ENCODE results near the gene TMEM63C. TPM values are rescaled to one million over a fixed set of nuclear protein-coding genes. Genes with fewer than 3 reads are reported as not detected.

The TMEM63C gene
- total and polyA plus RNA-seq, 2 donors, result 0.24 to 0.64 TPM

DNA sequence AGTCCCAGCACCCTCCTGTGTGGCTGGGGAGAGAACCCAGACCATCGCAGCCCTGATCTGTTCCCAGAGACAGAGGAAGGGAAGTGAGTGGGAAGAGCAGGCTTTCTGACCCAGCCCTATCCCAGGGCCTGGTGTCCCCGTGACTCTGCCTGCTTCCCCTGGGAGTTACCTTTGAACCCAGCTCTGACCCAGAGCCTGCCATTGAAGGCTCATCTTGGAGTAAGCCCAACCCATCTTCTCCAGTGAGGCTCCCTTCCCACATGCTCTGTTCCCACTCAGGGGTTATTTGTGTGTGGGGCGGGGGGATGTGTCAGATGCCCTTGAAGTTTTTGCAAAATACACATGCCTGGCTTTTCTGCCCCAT, 6.0 kb downstream of the TMEM63C start:
- Histone ChIP-seq H3K27ac (ENCODE audit: low read depth in 1 of 2, low read length in 1 of 2) (no peak overlapping the region), H3K4me3 (ENCODE audit: low read length in 2 of 2) (no peak overlapping the region), H3K9me3 (ENCODE audit: control insufficient read depth in 2 of 2, insufficient read depth in 1 of 2, low read length in 1 of 2) (no peaks in the 10 kb centered on the region), H3K36me3 (ENCODE audit: control insufficient read depth in 2 of 2, insufficient read depth in 2 of 2, low read length in 1 of 2) (no peaks in the 10 kb centered on the region), H3K27me3 (ENCODE audit: control insufficient read depth in 2 of 2, insufficient read depth in 1 of 2, low read length in 1 of 2) (peaks cover under 1 to 2% of the 10 kb centered on the region in 2 donors), H3K4me1 (ENCODE audit: control insufficient read depth in 2 of 2, insufficient read depth in 2 of 2, low read length in 2 of 2) (peaks cover 0 to 4% of the 10 kb centered on the region in 2 donors)
- DNase-seq (ENCODE audit: low read depth in 6 of 9, low spot score in 9 of 9), result no peak
- WGBS, result 98% methylated on average over 3 of the region's 3 CpGs

DNA sequence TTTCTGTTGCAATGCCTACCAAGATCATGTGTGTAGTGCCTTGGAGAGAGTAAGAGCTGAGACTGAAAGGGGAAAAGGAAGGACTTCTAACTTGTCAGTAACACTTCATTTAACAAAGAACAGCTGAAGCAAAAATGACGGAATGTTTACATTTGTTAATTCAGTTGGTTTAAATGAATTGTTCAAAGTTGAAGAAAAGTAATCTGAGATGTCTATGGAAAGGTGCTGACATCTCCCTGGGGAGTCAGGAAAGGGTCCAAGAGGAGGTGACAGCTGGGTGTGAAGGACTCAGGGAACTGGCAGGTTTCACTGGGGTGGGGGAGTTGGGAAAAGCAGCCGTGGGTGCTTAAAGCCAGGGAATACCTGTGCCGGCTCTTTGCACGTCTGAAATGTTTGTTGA, 7.9 kb downstream of the TMEM63C start:
- no peak for DNase-seq (ENCODE audit: low read depth in 6 of 9, low spot score in 9 of 9)
- Histone ChIP-seq H3K36me3 (ENCODE audit: control insufficient read depth in 2 of 2, insufficient read depth in 2 of 2, low read length in 1 of 2) (no peaks in the 10 kb centered on the region), H3K4me1 (ENCODE audit: control insufficient read depth in 2 of 2, insufficient read depth in 2 of 2, low read length in 2 of 2) (peaks cover 0 to 2% of the 10 kb centered on the region in 2 donors), H3K27me3 (ENCODE audit: control insufficient read depth in 2 of 2, insufficient read depth in 1 of 2, low read length in 1 of 2) (no peaks in the 10 kb centered on the region), H3K27ac (ENCODE audit: low read depth in 1 of 2, low read length in 1 of 2) (no peak overlapping the region), H3K4me3 (ENCODE audit: low read length in 2 of 2) (no peak overlapping the region), H3K9me3 (ENCODE audit: control insufficient read depth in 2 of 2, insufficient read depth in 1 of 2, low read length in 1 of 2) (no peaks in the 10 kb centered on the region)
- 90% methylated on average over 4 of the region's 4 CpGs for WGBS

DNA sequence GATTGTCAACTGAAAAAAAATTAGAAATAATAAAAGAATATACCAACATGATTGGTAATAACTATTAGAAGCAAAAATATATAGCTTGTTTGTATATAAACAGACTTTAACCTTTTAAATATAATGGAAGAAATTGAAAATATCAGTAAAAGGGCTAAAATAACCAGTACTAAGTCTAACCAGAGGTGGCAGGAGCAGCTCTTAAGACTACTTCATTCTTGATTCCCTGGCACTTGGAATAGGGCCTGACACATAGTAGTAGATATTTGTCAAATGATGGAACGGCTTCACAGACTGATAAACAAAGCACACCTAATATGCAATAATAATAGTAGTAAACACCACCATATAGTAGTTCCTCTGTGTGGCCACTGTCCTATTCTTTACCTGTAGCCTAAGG, 9.4 kb downstream of the TMEM63C start:
- H3K4me3 ChIP-seq (ENCODE audit: low read length in 2 of 2), result no peak overlapping the region
- no peaks in the 10 kb centered on the region for H3K27me3 ChIP-seq (ENCODE audit: control insufficient read depth in 2 of 2, insufficient read depth in 1 of 2, low read length in 1 of 2)
- WGBS, result 96% methylated on average over 1 of the region's 1 CpG
- no peak overlapping the region for H3K27ac ChIP-seq (ENCODE audit: low read depth in 1 of 2, low read length in 1 of 2)
- H3K9me3 ChIP-seq (ENCODE audit: control insufficient read depth in 2 of 2, insufficient read depth in 1 of 2, low read length in 1 of 2), result no peaks in the 10 kb centered on the region
- no peak for DNase-seq (ENCODE audit: low read depth in 6 of 9, low spot score in 9 of 9)
- no peaks in the 10 kb centered on the region for H3K4me1 ChIP-seq (ENCODE audit: control insufficient read depth in 2 of 2, insufficient read depth in 2 of 2, low read length in 2 of 2)
- no peaks in the 10 kb centered on the region for H3K36me3 ChIP-seq (ENCODE audit: control insufficient read depth in 2 of 2, insufficient read depth in 2 of 2, low read length in 1 of 2)

DNA sequence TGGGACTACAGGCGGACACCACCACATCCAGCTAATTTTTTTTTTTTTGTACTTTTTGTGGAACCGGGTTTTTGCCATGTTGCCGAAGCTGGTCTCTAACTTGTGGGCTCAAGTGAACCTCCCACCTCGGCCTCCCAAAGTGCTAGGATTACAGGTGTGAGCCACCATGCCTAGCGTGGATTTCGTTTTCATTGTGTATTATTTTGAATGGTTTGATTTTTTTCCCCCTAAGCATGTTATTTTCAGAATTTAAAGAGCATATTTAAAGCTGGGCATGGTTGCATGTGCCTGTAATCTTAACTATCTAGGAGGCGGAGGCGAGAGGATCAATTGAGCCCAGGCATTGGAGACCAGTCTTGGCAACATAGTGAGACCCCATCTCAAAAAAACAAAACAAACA, 13.1 kb downstream of the TMEM63C start:
- Histone ChIP-seq H3K36me3 (ENCODE audit: control insufficient read depth in 2 of 2, insufficient read depth in 2 of 2, low read length in 1 of 2) (no peaks in the 10 kb centered on the region), H3K4me1 (ENCODE audit: control insufficient read depth in 2 of 2, insufficient read depth in 2 of 2, low read length in 2 of 2) (no peaks in the 10 kb centered on the region), H3K27me3 (ENCODE audit: control insufficient read depth in 2 of 2, insufficient read depth in 1 of 2, low read length in 1 of 2) (no peaks in the 10 kb centered on the region), H3K27ac (ENCODE audit: low read depth in 1 of 2, low read length in 1 of 2) (no peak overlapping the region), H3K4me3 (ENCODE audit: low read length in 2 of 2) (no peak overlapping the region), H3K9me3 (ENCODE audit: control insufficient read depth in 2 of 2, insufficient read depth in 1 of 2, low read length in 1 of 2) (no peaks in the 10 kb centered on the region)
- DNase-seq (ENCODE audit: low read depth in 6 of 9, low spot score in 9 of 9), result no peak
- 90% methylated on average over 8 of the region's 8 CpGs for WGBS

DNA sequence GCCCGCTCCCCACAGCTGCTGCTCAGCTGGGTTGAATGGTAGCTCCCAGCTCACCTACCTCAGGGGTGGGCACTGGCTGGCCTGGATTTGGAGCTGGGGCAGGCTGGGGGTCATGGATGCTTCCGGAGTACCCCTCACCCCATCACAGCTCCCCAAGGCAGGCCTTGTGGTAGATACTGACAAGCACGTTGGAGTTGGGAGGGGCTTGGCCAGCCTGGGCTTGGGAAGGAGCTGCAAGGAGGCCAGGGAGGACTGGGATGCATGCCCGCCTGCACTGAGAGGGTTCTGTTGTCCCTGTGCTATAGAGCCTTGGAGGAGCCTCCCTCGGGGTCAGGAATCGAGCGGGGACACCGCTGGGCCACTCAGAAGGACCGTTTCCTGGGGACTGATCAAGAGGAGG, 14.2 kb downstream of the TMEM63C start:
- Histone ChIP-seq H3K4me3 (ENCODE audit: low read length in 2 of 2) (no peak overlapping the region), H3K9me3 (ENCODE audit: control insufficient read depth in 2 of 2, insufficient read depth in 1 of 2, low read length in 1 of 2) (no peaks in the 10 kb centered on the region), H3K36me3 (ENCODE audit: control insufficient read depth in 2 of 2, insufficient read depth in 2 of 2, low read length in 1 of 2) (no peaks in the 10 kb centered on the region), H3K4me1 (ENCODE audit: control insufficient read depth in 2 of 2, insufficient read depth in 2 of 2, low read length in 2 of 2) (no peaks in the 10 kb centered on the region), H3K27me3 (ENCODE audit: control insufficient read depth in 2 of 2, insufficient read depth in 1 of 2, low read length in 1 of 2) (no peaks in the 10 kb centered on the region), H3K27ac (ENCODE audit: low read depth in 1 of 2, low read length in 1 of 2) (no peak overlapping the region)
- 91% methylated on average over 9 of the region's 9 CpGs for WGBS
- DNase-seq (ENCODE audit: low read depth in 6 of 9, low spot score in 9 of 9), result no peak

DNA sequence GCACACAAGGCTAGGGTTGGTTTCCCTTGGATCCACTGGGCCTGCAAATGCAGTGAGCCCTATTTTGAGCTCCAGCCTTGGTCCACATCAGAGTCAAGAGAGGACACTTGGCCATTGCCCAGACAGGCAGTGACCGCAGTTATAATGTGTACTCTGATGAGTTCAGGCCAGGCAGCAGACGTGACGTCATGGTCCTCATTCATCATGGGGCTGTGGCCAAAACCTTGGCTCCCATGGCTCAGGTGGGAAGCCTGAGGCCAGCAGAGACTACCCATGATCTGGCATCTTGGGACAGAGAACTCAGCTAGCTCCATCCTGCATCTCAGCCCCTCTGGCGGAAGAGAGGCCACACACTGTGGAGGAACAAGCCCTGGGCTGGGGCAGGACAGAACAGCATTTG, 16.4 kb downstream of the TMEM63C start:
- DNase-seq (ENCODE audit: low read depth in 6 of 9, low spot score in 9 of 9), result no peak
- Histone ChIP-seq H3K4me3 (ENCODE audit: low read length in 2 of 2) (no peak overlapping the region), H3K27me3 (ENCODE audit: control insufficient read depth in 2 of 2, insufficient read depth in 1 of 2, low read length in 1 of 2) (no peaks in the 10 kb centered on the region), H3K27ac (ENCODE audit: low read depth in 1 of 2, low read length in 1 of 2) (no peak overlapping the region), H3K36me3 (ENCODE audit: control insufficient read depth in 2 of 2, insufficient read depth in 2 of 2, low read length in 1 of 2) (no peaks in the 10 kb centered on the region), H3K9me3 (ENCODE audit: control insufficient read depth in 2 of 2, insufficient read depth in 1 of 2, low read length in 1 of 2) (no peaks in the 10 kb centered on the region), H3K4me1 (ENCODE audit: control insufficient read depth in 2 of 2, insufficient read depth in 2 of 2, low read length in 2 of 2) (no peaks in the 10 kb centered on the region)
- WGBS, result 97% methylated on average over 4 of the region's 4 CpGs

DNA sequence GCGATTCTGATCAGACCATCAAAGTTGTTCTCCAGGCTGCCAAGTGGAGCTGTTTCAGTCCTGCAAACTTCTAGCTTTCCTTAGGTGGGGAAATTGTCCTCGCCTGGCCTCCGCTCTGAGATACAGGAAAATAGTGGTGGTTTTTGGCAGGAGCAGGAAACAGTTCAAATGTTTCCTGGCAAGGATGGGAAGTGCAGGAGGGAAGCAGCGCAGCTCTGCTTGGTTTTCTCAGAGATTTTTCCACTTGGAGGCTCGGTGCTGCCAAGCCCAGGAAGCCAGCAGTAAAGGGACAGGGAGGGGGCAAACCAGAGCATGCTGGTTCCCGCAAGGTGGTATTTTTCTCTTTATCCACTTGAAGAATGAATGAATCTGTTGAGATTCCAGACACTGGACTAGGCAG, 17.0 kb downstream of the TMEM63C start:
- no peak for DNase-seq (ENCODE audit: low read depth in 6 of 9, low spot score in 9 of 9)
- WGBS, result 86% methylated on average over 6 of the region's 6 CpGs
- Histone ChIP-seq H3K27me3 (ENCODE audit: control insufficient read depth in 2 of 2, insufficient read depth in 1 of 2, low read length in 1 of 2) (no peaks in the 10 kb centered on the region), H3K9me3 (ENCODE audit: control insufficient read depth in 2 of 2, insufficient read depth in 1 of 2, low read length in 1 of 2) (no peaks in the 10 kb centered on the region), H3K4me3 (ENCODE audit: low read length in 2 of 2) (no peak overlapping the region), H3K4me1 (ENCODE audit: control insufficient read depth in 2 of 2, insufficient read depth in 2 of 2, low read length in 2 of 2) (no peaks in the 10 kb centered on the region), H3K36me3 (ENCODE audit: control insufficient read depth in 2 of 2, insufficient read depth in 2 of 2, low read length in 1 of 2) (no peaks in the 10 kb centered on the region), H3K27ac (ENCODE audit: low read depth in 1 of 2, low read length in 1 of 2) (no peak overlapping the region)

DNA sequence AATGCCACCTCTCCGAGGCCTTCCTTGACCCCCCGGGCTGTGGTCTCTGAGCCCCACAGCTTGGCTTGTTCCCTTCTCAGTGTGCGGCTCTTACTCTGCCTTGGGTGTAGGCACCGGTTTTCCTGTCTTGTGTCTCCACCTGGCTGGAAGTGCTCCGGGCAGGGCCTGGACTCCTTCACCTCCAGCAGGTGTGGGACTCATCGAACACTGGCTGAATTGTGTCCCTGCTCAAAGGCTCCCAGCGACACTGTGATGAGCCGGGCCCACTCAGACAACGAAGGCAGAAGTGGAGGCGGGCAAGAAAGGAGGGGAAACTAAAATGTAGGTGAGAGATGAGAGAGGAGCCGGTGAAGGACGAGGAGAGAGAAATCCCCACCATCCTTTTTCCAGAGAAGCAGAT, 18.0 kb downstream of the TMEM63C start:
- no peak overlapping the region for H3K27ac ChIP-seq (ENCODE audit: low read depth in 1 of 2, low read length in 1 of 2)
- no peak overlapping the region for H3K4me3 ChIP-seq (ENCODE audit: low read length in 2 of 2)
- no peaks in the 10 kb centered on the region for H3K27me3 ChIP-seq (ENCODE audit: control insufficient read depth in 2 of 2, insufficient read depth in 1 of 2, low read length in 1 of 2)
- H3K4me1 ChIP-seq (ENCODE audit: control insufficient read depth in 2 of 2, insufficient read depth in 2 of 2, low read length in 2 of 2), result no peaks in the 10 kb centered on the region
- WGBS, result 87% methylated on average over 12 of the region's 12 CpGs
- no peak for DNase-seq (ENCODE audit: low read depth in 6 of 9, low spot score in 9 of 9)
- no peaks in the 10 kb centered on the region for H3K36me3 ChIP-seq (ENCODE audit: control insufficient read depth in 2 of 2, insufficient read depth in 2 of 2, low read length in 1 of 2)
- no peaks in the 10 kb centered on the region for H3K9me3 ChIP-seq (ENCODE audit: control insufficient read depth in 2 of 2, insufficient read depth in 1 of 2, low read length in 1 of 2)

DNA sequence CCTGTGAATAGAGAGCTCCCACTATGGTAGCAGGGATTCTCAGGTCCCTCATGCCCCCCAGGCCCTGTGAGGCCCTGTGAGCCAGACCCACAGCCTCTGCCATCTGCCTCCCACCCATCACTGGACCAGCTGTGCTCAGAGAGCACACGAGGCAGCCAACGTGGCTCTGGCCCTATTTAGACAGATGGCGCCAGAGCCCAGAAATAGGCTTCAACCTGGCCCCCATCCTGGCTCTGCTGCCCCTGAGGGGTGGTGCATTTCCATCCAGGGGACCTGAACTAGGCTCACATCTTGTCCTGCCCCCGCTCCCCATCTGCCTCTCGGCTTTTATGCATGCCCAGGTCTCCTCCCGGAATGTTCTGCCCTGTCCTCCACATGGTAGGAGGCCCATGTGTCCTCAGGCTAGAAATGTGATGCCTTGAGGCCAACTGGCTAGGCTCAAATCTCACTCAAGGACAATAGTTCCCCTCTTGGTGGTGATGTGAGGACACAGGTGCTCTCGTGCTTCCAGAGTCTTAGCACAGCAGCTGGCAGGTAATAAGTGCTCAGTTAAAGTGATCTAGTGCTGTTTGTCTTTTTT, 18.9 kb downstream of the TMEM63C start:
- Histone ChIP-seq H3K27ac (ENCODE audit: low read depth in 1 of 2, low read length in 1 of 2) (no peak overlapping the region), H3K36me3 (ENCODE audit: control insufficient read depth in 2 of 2, insufficient read depth in 2 of 2, low read length in 1 of 2) (no peaks in the 10 kb centered on the region), H3K4me3 (ENCODE audit: low read length in 2 of 2) (no peak overlapping the region), H3K9me3 (ENCODE audit: control insufficient read depth in 2 of 2, insufficient read depth in 1 of 2, low read length in 1 of 2) (no peaks in the 10 kb centered on the region), H3K4me1 (ENCODE audit: control insufficient read depth in 2 of 2, insufficient read depth in 2 of 2, low read length in 2 of 2) (no peaks in the 10 kb centered on the region), H3K27me3 (ENCODE audit: control insufficient read depth in 2 of 2, insufficient read depth in 1 of 2, low read length in 1 of 2) (peaks cover 0 to 2% of the 10 kb centered on the region in 2 donors)
- no peak for DNase-seq (ENCODE audit: low read depth in 6 of 9, low spot score in 9 of 9)
- WGBS, result 71% methylated on average over 7 of the region's 7 CpGs

DNA sequence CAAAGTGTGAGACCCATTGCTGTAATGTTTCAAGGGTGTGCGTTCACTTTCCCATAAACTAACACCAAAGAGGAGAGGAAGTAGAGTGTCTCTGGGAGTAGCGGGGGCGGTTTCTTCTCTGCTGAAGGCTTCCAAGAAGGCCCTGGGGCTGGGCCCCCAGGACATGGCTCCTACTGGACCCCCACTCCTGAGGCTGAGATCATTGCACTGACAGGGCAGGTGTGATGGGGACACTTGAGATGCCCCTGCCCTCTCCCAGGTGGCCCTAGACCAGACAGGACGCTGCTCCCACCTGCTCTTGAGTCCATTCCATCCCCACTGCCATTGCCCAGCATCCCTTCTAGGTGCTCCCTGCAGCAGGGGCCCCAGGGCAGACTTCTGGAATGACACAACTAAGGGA, 20.1 kb downstream of the TMEM63C start:
- H3K36me3 ChIP-seq (ENCODE audit: control insufficient read depth in 2 of 2, insufficient read depth in 2 of 2, low read length in 1 of 2), result no peaks in the 10 kb centered on the region
- WGBS, result 88% methylated on average over 4 of the region's 4 CpGs

More for the DNA sequence above, 20.1 kb downstream of the TMEM63C start:
- Histone ChIP-seq H3K27me3 (ENCODE audit: control insufficient read depth in 2 of 2, insufficient read depth in 1 of 2, low read length in 1 of 2) (peaks cover 0 to 2% of the 10 kb centered on the region in 2 donors), H3K4me3 (ENCODE audit: low read length in 2 of 2) (no peak overlapping the region), H3K27ac (ENCODE audit: low read depth in 1 of 2, low read length in 1 of 2) (no peak overlapping the region), H3K9me3 (ENCODE audit: control insufficient read depth in 2 of 2, insufficient read depth in 1 of 2, low read length in 1 of 2) (no peaks in the 10 kb centered on the region), H3K4me1 (ENCODE audit: control insufficient read depth in 2 of 2, insufficient read depth in 2 of 2, low read length in 2 of 2) (no peaks in the 10 kb centered on the region)
- no peak for DNase-seq (ENCODE audit: low read depth in 6 of 9, low spot score in 9 of 9)

Data from thymus (tissue), 11 donors.